ENCODE measurements around the gene SLC25A29.

DNA sequence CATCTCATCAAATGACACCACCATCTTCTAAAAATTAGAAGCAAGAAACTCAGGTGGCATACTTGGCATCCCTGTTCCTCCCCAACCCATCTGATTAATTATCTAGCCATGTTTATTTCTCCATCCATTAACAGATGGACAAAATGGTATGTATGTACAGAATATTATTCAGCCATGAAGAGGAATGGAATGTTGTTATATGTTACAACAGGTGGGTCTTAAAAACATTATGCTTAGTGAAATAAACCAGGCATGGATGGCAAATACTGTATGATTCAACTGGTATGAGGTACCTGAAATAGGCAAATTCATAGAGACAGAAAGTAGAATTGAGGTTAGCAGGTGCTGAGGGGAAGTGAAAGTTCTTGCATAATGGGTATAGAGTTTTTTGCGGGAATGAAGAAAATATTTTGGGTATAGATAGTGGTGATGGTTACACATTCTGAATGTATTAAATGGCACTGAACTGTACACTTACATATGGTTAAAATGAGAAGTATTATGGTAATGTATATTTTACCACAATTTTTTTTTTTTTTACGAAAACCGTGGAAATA lies 49.8 kb downstream of the SLC25A29 start:
- TF ChIP-seq, protein P1, sequence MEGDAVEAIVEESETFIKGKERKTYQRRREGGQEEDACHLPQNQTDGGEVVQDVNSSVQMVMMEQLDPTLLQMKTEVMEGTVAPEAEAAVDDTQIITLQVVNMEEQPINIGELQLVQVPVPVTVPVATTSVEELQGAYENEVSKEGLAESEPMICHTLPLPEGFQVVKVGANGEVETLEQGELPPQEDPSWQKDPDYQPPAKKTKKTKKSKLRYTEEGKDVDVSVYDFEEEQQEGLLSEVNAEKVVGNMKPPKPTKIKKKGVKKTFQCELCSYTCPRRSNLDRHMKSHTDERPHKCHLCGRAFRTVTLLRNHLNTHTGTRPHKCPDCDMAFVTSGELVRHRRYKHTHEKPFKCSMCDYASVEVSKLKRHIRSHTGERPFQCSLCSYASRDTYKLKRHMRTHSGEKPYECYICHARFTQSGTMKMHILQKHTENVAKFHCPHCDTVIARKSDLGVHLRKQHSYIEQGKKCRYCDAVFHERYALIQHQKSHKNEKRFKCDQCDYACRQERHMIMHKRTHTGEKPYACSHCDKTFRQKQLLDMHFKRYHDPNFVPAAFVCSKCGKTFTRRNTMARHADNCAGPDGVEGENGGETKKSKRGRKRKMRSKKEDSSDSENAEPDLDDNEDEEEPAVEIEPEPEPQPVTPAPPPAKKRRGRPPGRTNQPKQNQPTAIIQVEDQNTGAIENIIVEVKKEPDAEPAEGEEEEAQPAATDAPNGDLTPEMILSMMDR (IDR thresholded peaks at IDR 0.05) = no peak
- no peak for TF ChIP-seq POLR2A (IDR thresholded peaks at IDR 0.05)

Data from adrenal gland (tissue), 5 donors.